Neural progenitor cell (in vitro differentiated cells): Measurements from ENCODE around the gene LARGE1.

ENCODE experiments used
- EZH2 ChIP-seq: fragments of 200-600 bp; sonication (generic); IDR thresholded peaks from 2 replicates; pipeline ENCODE4 v1.6.1; 2017; ENCODE audit warnings: antibody characterized with exemption, mild to moderate bottlenecking, moderate library complexity
- EZH2phosphoT487 ChIP-seq: fragments of 200-600 bp; sonication (generic); IDR thresholded peaks from 2 replicates; pipeline ENCODE4 v1.6.1; 2017; ENCODE audit warnings: antibody characterized with exemption
- TF ChIP-seq, protein P1 (sequence below): fragments of 200-600 bp; sonication (generic); IDR thresholded peaks from 2 replicates; pipeline ENCODE4 v1.5.1; 2017; ENCODE audit warnings: antibody characterized with exemption, mild to moderate bottlenecking

DNA sequence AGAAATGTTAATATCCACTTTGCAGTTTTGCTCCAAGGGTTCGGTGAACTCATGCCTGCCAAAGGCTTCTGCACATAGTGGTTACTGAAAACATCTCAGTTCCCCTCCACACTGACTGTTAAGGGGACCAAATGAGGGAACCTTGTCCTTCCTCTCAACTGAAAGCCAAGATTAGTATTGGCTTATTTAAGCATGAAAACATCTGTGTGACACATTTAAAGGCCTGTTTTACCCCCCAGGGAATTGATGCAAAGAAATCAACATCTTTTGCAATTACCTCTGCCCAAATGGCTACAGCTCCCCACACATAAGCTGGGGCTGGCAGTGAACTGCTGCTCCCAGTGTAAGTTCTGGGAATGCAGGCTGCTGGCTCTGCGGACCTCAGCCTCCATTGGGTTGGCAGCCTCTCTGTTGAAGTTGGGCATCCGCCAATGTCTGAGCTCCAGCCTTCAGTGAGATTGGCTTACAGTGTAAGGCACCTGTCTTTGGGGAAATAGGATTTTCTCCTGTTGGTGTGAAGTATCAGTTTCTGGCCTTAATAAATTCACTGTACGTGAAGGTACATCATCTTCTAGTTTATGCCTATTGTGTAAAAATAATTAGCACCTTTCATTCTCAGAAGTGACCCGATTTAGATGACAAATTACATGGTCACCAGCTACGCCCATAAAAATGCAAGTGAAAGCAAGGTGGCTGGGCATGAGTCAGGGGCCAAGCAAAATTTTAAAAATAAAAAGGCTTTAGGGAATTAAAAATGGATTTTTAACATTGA, 648.7 kb downstream of the LARGE1 start:
- TF ChIP-seq, protein P1, sequence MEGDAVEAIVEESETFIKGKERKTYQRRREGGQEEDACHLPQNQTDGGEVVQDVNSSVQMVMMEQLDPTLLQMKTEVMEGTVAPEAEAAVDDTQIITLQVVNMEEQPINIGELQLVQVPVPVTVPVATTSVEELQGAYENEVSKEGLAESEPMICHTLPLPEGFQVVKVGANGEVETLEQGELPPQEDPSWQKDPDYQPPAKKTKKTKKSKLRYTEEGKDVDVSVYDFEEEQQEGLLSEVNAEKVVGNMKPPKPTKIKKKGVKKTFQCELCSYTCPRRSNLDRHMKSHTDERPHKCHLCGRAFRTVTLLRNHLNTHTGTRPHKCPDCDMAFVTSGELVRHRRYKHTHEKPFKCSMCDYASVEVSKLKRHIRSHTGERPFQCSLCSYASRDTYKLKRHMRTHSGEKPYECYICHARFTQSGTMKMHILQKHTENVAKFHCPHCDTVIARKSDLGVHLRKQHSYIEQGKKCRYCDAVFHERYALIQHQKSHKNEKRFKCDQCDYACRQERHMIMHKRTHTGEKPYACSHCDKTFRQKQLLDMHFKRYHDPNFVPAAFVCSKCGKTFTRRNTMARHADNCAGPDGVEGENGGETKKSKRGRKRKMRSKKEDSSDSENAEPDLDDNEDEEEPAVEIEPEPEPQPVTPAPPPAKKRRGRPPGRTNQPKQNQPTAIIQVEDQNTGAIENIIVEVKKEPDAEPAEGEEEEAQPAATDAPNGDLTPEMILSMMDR, result no peak
- TF ChIP-seq EZH2, result no peak
- no peak for TF ChIP-seq EZH2phosphoT487
